ENCODE data around the gene ZKSCAN1.

DNA sequence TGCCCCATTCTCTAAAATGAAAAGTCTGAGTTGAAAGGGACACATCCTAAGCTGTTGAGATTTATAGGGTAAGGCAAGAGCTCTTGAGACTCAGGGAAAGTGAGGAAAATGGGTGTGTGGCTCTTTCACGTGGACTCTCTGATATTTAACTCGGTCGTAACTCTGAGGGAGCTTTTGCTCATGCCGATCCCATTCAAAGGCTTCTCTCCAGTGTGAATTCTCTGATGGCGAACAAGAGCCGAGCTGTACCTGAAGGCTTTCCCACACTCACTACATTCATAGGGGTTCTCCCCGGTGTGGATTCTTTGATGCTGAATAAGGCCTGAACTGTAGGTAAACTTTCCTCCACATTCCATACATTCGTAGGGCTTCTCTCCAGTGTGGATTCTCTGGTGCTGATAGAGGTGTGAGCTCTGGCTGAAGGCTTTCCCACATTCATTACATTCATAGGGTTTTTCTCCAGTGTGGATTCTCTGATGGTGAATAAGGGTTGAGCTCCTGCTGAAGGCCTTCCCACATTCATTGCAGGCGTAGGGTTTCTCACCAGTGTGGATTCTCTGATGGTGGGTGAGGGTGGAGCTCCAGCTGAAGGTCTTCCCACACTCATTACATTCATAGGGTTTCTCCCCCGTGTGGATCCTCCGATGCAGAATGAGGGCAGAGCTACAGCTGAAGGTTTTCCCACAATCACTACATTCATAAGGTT lies 55.8 kb downstream of the ZKSCAN1 start:
- TF ChIP-seq, protein P1, sequence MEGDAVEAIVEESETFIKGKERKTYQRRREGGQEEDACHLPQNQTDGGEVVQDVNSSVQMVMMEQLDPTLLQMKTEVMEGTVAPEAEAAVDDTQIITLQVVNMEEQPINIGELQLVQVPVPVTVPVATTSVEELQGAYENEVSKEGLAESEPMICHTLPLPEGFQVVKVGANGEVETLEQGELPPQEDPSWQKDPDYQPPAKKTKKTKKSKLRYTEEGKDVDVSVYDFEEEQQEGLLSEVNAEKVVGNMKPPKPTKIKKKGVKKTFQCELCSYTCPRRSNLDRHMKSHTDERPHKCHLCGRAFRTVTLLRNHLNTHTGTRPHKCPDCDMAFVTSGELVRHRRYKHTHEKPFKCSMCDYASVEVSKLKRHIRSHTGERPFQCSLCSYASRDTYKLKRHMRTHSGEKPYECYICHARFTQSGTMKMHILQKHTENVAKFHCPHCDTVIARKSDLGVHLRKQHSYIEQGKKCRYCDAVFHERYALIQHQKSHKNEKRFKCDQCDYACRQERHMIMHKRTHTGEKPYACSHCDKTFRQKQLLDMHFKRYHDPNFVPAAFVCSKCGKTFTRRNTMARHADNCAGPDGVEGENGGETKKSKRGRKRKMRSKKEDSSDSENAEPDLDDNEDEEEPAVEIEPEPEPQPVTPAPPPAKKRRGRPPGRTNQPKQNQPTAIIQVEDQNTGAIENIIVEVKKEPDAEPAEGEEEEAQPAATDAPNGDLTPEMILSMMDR (IDR thresholded peaks at IDR 0.05): no peak
- TF ChIP-seq EZH2 (IDR thresholded peaks at IDR 0.05; ENCODE audit: borderline replicate concordance, insufficient read depth, low read depth, low read length, poor library complexity, severe bottlenecking): no peak

Measured in B cell (primary cell).